K562 (cell line): ENCODE measurements around the gene CGREF1. TPM values are rescaled to one million over a fixed set of nuclear protein-coding genes. Genes with fewer than 3 reads are reported as not detected.

Source experiments
- ATAC-seq: fragments of 200-7000 bp; cut with Tn5 transposase; 3 replicates; pipeline ENCODE4 v1.9.1; 2020; ENCODE audit warnings: moderate library complexity
- BruUV-seq: library from RNA; stranded (reverse); fragments of 400-500 nt; replicated peaks from 2 replicates; lab custom pipeline; 2021; lab: Mats Ljungman, UMichigan
- CTCF ChIA-PET: fragments of 300-600 bp; formaldehyde crosslinking; extraction: SDS; loops from one replicate; lab custom pipeline; 2021; ENCODE audit warnings: low intra/inter-chr PET ratio; lab: Yijun Ruan, JAX
- POLR2A ChIA-PET: fragments of 300-600, 350-650 bp; sonication (Branson Sonifier 250); formaldehyde crosslinking; extraction: SDS; loops from one replicate; lab custom pipeline; 2021; ENCODE audit warnings: antibody characterized with exemption, inconsistent platforms; lab: Yijun Ruan, JAX
- DNase-seq, 4 experiments: peaks; one replicate each; pipeline versions ENCODE4 v3.0.0 to v3.0.0-alpha.2; 2011 to 2018; ENCODE audit warnings: low spot score in 3 of 4, mixed read lengths in 3 of 4; ENCODE audit errors: extremely low read depth in 1 of 4
- FAIRE-seq: peaks from 2 replicates; lab custom pipeline; 2011; peaks lifted over from hg19 to GRCh38; lab: Jason Lieb, UNC
- H2AFZ ChIP-seq: 2 replicates; pipeline ENCODE4 v1.6.0; 2011; ENCODE audit warnings: low read depth, low read length, control low read depth, inconsistent platforms
- H3K27ac ChIP-seq: fragments of 200-600 bp; 3 replicates; pipeline ENCODE4 v1.8.0; 2011; ENCODE audit warnings: low read depth, mild to moderate bottlenecking, control low read depth, inconsistent platforms, low read length, moderate library complexity, mixed read lengths; ENCODE audit errors: extremely low read depth
- H3K27me3 ChIP-seq, 2 experiments: fragments of 300-600 bp in 1 of 2; 2 replicates in 1 of 2; 3 replicates in 1 of 2; pipeline versions ENCODE4 v1.6.0 to v1.8.0; 2011; ENCODE audit warnings: inconsistent platforms in 2 of 2, low read length in 2 of 2, mild to moderate bottlenecking in 1 of 2, mixed read lengths in 1 of 2, moderate library complexity in 1 of 2; ENCODE audit not compliant: control insufficient read depth in 2 of 2, insufficient read depth in 2 of 2
- H3K36me3 ChIP-seq: fragments of 300-600 bp; 3 replicates; pipeline ENCODE4 v1.8.0; 2011; ENCODE audit warnings: mild to moderate bottlenecking, low read length, inconsistent platforms; ENCODE audit not compliant: control insufficient read depth, insufficient read depth
- H3K4me1 ChIP-seq, 2 experiments: fragments of 200-600 bp in 1 of 2; replicated peaks in 1 of 2; 2 replicates in 1 of 2; 3 replicates in 1 of 2; pipeline versions ENCODE4 v1.5.1 to v1.8.0; 2011; ENCODE audit warnings: inconsistent platforms in 2 of 2, low read length in 2 of 2, mild to moderate bottlenecking in 1 of 2, mixed read lengths in 1 of 2, moderate library complexity in 1 of 2; ENCODE audit not compliant: control insufficient read depth in 2 of 2, insufficient read depth in 2 of 2
- H3K4me2 ChIP-seq: 2 replicates; pipeline ENCODE4 v1.6.1; 2011; ENCODE audit warnings: low read length, control low read depth, inconsistent platforms, mixed read lengths; ENCODE audit not compliant: insufficient read depth
- H3K4me3 ChIP-seq: fragments of 200-600 bp; sonication (generic), shearing (Covaris generic); 2 replicates; pipeline ENCODE4 v1.5.1; 2016; ENCODE audit warnings: control low read depth, inconsistent platforms
- H3K79me2 ChIP-seq: fragments of 200-600 bp; 3 replicates; pipeline ENCODE4 v1.8.0; 2011; ENCODE audit warnings: low read length, inconsistent platforms; ENCODE audit not compliant: control insufficient read depth, insufficient read depth
- H3K9ac ChIP-seq, 2 experiments: 2 replicates each; pipeline versions ENCODE4 v1.6.0 to v1.6.1; 2011; ENCODE audit warnings: low read depth in 2 of 2, low read length in 2 of 2, control low read depth in 1 of 2, inconsistent platforms in 1 of 2, mild to moderate bottlenecking in 1 of 2, mixed read lengths in 1 of 2; ENCODE audit not compliant: insufficient read depth in 1 of 2
- H3K9me1 ChIP-seq: one replicate; pipeline ENCODE4 v1.6.0; 2011; ENCODE audit warnings: inconsistent platforms, mild to moderate bottlenecking, low read length, moderate library complexity; ENCODE audit not compliant: control insufficient read depth, insufficient read depth
- H3K9me3 ChIP-seq: replicated peaks from 2 replicates; pipeline ENCODE4 v1.5.1; 2011; ENCODE audit warnings: low read depth, low read length, inconsistent platforms; ENCODE audit not compliant: control insufficient read depth, insufficient read depth
- H4K20me1 ChIP-seq: replicated peaks from 2 replicates; pipeline ENCODE4 v1.6.1; 2011; ENCODE audit warnings: low read length, inconsistent platforms, mixed read lengths; ENCODE audit not compliant: control insufficient read depth, insufficient read depth
- HNRNPL ChIP-seq: fragments of 200-400 bp; formaldehyde crosslinking; IDR thresholded peaks from 2 replicates; pipeline ENCODE4 v1.6.1; 2017; ENCODE audit warnings: low read depth, mild to moderate bottlenecking, low read length
- ZNF431 ChIP-seq: sonication (generic); formaldehyde crosslinking; IDR thresholded peaks from 2 replicates; pipeline ENCODE4 v1.8.0; 2022; ENCODE audit warnings: mild to moderate bottlenecking, missing genetic modification reagents
- WGBS: fragments of 100-300 bp; shearing (Covaris generic); methylation state at CpG from one replicate; pipeline ENCODE4 v1.1.6; 2016; ENCODE audit warnings: low coverage, mixed read lengths; ENCODE audit not compliant: insufficient coverage; ENCODE audit errors: missing lambda C conversion rate; 5-methylcytosine and 5-hydroxymethylcytosine counted together
- in situ Hi-C: fragments of 300-500 bp; cut with MboI; formaldehyde crosslinking; loops from 4 replicates; pipeline ENCODE4 v1.15.0; 2018; ENCODE audit warnings: inconsistent platforms, mixed read lengths
- intact Hi-C: fragments of 100-400 bp; cut with micrococcal nuclease; formaldehyde crosslinking; loops from 2 replicates; pipeline ENCODE4 v1.14.2; 2022
- polyA plus RNA-seq, 8 experiments: library from polyadenylated mRNA; depleted of rRNA in 4 of 8; stranded (reverse) in 5 of 8; unstranded in 3 of 8; fragments of >200 nt; fragmentation: Nextera tagmentation in 2 of 8; fragmentation: Illumina TruSeq in 1 of 8; extraction: Ambion mirVana in 2 of 8; extraction: Trizol in 1 of 8; gene quantifications; 2 replicates each; pipeline versions ENCODE4 v1.2.1 to v1.2.3, GENCODE V29; 2011 to 2014; ENCODE audit warnings: inconsistent platforms in 1 of 8, missing spikeins in 1 of 8
- total RNA-seq, 7 experiments: library from RNA; depleted of rRNA in 6 of 7; stranded (reverse); fragments of >200 nt in 6 of 7; fragmentation: Illumina TruSeq in 2 of 7; extraction: Trizol in 2 of 7; gene quantifications; 2 replicates each; pipeline versions ENCODE4 v1.2.1 to v1.2.3, GENCODE V29; 2011 to 2021; ENCODE audit warnings: low replicate concordance in 1 of 7
- TF ChIP-seq, protein P1 (sequence below), 2 experiments: fragments of 450-650 bp in 1 of 2; sonication (generic) in 1 of 2; formaldehyde crosslinking in 1 of 2; IDR thresholded peaks in 1 of 2; conservative IDR thresholded peaks in 1 of 2; 2 replicates each; pipeline versions ENCODE4 v1.6.1 to v1.8.1; 2016 to 2023; ENCODE audit warnings: mild to moderate bottlenecking in 2 of 2, moderate library complexity in 2 of 2, inconsistent platforms in 1 of 2, missing genetic modification reagents in 1 of 2

CGREF1 gene
- total and polyA plus RNA-seq, 9 of the 15 experiments (the other 6 are each of a cell fraction or from before 2014, with no cell fraction given): 0.07 to 0.50 (median 0.37) TPM

DNA sequence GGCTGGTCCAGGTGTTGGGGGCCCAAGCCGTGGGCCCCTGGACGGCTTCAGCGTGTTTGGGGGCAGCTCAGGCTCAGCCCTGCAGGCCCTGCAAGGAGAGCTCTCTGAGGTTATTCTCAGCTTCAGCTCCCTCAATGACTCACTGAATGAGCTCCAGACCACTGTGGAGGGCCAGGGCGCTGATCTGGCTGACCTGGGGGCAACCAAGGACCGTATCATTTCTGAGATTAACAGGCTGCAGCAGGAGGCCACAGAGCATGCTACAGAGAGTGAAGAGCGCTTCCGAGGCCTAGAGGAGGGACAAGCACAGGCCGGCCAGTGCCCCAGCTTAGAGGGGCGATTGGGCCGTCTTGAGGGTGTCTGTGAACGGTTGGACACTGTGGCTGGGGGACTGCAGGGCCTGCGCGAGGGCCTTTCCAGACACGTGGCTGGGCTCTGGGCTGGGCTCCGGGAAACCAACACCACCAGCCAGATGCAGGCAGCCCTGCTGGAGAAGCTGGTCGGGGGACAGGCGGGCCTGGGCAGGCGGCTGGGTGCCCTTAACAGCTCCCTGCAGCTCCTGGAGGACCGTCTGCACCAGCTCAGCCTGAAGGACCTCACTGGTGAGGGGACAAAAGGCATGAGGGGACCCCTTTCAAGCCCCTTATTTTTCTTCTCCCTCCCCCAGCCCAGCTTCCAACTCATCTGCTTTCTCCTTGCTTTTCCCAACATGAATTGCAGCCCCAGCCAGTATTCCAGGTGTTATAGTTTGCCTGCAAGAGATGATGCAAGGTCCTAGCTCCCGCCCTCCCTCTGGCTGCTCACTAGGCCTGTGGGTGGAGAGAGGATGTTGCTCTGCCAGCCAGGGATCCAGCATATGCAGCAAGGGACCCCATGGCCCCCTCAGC is 35.3 kb downstream of the CGREF1 start:
- ATAC-seq (no peak), FAIRE-seq (no peak), DNase-seq (no peak)
- 74% methylated on average over 20 of the region's 20 CpGs for WGBS
- Histone ChIP-seq H3K9me3 (no peaks in the 10 kb centered on the region), H4K20me1 (no peaks in the 10 kb centered on the region), H3K4me1 (peaks cover 55 to 75% of the 10 kb centered on the region in 2 experiments), H3K36me3 (no peaks in the 10 kb centered on the region), H3K27ac (no peak overlapping the region; the same call in 2 of the 3 replicates), H3K9ac (peak overlapping the region in 1 of 2 experiments; percentile 84; a peak in 2 of 4 replicates), H3K9me1 (peaks cover 4% of the 10 kb centered on the region), H3K4me2 (no peak overlapping the region), H2AFZ (no peak overlapping the region), H3K27me3 (no peaks in the 10 kb centered on the region), H3K4me3 (no peak overlapping the region), H3K79me2 (peaks cover 8% of the 10 kb centered on the region; the same call in 1 of the 3 replicates)
- ChIA-PET POLR2A (interaction anchor here (0.6 to 2.2 kb wide), 10 partner anchors 12 to 294 kb away, joined by 3 to 6 read pairs (median 3); partner anchors contain the start of gene OST4), CTCF (no interaction called here)
- intact Hi-C loops: loop anchor here (2.0 kb wide), 1 partner anchor 123 kb away; no protein-coding TSS in a partner anchor
- in situ Hi-C loops: no loop called here
- TF ChIP-seq, protein P1, sequence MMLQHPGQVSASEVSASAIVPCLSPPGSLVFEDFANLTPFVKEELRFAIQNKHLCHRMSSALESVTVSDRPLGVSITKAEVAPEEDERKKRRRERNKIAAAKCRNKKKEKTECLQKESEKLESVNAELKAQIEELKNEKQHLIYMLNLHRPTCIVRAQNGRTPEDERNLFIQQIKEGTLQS (IDR thresholded peaks at IDR 0.05): peak; percentile 47; the same call in 1 of the 2 replicates
- TF ChIP-seq, protein P1 (CRISPR knock-in tag; conservative IDR thresholded peaks at IDR 0.05): no peak
- TF ChIP-seq HNRNPL (no peak), ZNF431 (CRISPR knock-in tag) (peak; percentile 73)
- no TSS peak for BruUV-seq
